Measurements from ENCODE around the gene ARHGEF37. TPM values are rescaled to one million over a fixed set of nuclear protein-coding genes. Genes with fewer than 3 reads are reported as not detected.
"Not testable (repeated sequence)": the region's sequence is repeated elsewhere in the genome, so short reads cannot be mapped to it uniquely, and the experiment has no call there.

Gene ARHGEF37, protein sequence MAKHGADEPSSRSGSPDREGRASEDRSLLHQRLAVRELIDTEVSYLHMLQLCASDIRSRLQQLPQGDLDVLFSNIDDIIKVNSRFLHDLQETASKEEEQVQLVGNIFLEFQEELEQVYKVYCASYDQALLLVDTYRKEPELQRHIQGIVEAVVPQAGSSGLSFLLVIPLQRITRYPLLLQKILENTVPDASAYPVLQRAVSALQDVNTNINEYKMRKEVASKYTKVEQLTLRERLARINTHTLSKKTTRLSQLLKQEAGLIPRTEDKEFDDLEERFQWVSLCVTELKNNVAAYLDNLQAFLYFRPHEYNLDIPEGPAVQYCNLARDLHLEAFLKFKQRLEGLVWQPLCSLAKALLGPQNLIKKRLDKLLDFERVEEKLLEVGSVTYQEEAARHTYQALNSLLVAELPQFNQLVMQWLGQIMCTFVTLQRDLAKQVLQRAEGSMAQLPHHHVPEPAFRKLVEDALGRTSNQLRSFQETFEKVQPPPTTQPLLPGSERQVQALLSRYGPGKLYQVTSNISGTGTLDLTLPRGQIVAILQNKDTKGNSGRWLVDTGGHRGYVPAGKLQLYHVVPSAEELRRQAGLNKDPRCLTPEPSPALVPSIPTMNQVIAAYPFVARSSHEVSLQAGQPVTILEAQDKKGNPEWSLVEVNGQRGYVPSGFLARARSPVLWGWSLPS
- total RNA-seq = under 1 TPM; 0.15 to 0.23 TPM

DNA sequence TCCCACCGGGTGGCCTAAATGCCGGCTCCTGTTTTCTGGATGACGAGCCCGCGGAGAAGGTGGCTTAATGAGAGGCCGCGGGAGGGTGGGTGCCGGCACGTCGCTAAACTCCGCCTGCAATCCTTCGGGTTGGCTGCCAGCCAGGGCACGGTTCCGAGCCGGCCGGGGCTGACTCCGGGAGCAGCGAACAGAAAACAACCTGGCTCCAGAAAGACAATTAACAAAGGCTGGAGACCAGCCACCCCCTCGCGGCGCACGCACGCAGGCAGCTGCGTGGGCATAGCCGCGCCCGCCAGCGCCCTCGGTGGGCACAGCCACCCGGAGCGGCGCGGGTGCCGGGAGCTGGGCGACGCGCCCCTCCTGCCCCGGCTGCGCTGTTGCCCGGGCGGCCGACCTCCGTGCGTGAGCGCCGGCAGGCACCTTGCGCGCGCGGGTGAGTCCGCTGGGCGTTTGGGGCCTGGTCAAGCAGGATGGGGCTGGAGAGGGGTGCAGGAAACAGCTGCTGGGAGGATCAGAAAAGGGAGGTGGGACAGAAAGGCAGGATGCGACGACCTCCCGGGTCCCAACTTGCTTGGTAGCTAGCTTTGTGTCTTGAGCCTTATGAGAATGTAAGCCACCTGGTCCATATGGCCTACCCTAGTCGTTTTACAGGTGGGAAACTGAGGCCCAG is at the start of gene ARHGEF37:
Gene ARHGEF37 (plus strand): TSS at position 307 of the 670 bp plus-strand sequence. CDS start 16,272 bp downstream, outside the sequence.
- CTCF ChIA-PET = no interaction called here

DNA sequence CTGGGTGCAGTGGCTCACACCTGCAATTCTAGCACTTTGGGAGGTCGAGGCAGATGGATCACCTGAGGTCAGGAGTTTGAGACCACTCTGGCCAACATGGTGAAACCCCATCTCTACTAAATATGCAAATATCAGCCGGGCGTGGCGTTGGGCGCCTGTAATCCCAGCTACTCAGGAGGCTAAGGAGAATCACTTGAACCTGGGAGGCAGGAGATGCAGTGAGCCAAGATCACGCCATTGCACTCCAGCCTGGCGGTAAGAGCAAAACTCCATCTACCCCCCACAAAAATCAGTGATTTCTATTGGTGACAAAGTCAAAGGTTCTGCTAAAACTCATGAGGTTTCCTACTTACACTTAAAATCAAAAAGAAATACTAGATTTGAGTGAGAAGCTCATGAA is 48.9 kb upstream of the ARHGEF37 start:
- POLR2A ChIA-PET = interaction anchor here (0.7 kb wide), 1 partner anchor 268 kb away, joined by 3 read pairs; no protein-coding TSS in a partner anchor

More for the DNA sequence above, at the start of gene ARHGEF37:
- POLR2A ChIA-PET = no interaction called here

DNA sequence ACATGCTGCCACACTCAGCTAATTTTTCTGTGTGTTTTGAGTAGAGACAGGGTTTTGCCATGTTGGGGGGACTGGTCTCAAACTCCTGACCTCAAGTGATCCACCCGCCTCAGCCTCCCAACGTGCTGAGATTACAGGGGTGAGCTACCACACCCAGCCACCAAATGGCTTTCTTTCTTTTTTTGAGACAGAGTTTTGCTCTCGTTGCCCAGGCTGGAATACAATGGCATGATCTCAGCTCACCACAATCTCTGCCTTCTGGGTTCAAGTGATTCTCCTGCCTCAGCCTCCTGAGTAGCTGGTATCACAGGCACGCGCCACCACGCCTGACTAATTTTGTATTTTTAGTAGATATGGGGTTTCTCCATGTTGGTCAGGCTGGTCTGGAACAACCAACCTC is 45.5 kb upstream of the ARHGEF37 start:
- POLR2A ChIA-PET, CTCF ChIA-PET: not testable (repeated sequence)

More for the DNA sequence above, 48.9 kb upstream of the ARHGEF37 start:
- CTCF ChIA-PET = interaction anchor here (0.6 kb wide), 1 partner anchor 9 kb away, joined by 3 read pairs; no protein-coding TSS in a partner anchor

DNA sequence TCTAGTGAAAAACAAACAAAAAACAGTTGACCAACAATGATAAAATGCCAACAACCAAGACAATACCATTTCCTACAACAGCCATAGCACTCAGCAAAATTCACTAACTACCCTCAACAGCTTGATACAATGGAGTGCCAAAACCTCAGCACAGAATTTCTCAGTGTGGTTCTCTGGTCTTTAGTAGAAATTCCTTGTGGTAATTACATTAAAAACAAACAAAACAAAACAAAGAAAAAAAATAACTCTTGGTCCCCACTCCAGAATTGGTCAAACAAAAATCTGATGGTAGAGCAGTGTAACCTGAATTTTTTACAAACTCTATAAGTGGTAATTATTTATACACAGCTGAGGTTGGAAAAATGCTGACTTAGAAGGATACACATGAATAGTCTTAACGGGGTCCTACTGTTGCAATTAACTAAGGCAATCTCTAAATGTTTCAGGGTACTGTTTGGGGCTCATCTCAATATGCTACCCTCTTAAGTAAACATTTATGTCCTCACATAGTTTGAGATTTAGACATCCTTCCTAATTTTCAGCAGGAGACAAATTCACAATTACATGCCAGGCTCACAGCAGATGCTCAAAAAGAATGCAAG is 43.8 kb upstream of the ARHGEF37 start:
- ChIA-PET POLR2A (no interaction called here), CTCF (no interaction called here)

DNA sequence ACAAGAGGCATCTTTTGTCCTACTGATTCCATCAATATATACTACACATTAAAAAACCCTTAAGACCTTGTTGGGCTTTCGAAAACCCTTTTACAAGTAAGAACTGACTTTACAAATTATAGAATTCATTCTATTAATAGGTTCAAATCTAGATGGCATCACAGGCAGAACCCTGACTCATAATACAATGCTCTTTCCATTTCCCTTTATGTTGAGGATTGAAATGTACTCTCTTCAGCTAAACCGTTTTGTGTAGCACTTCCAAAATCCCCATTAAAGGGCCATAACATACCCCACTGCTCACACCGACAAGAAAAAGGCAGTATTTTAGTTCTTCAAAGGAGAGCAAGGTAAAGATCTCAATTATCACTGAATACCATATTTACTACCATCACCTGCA is 41.2 kb upstream of the ARHGEF37 start:
- ChIA-PET POLR2A (no interaction called here), CTCF (no interaction called here)

DNA sequence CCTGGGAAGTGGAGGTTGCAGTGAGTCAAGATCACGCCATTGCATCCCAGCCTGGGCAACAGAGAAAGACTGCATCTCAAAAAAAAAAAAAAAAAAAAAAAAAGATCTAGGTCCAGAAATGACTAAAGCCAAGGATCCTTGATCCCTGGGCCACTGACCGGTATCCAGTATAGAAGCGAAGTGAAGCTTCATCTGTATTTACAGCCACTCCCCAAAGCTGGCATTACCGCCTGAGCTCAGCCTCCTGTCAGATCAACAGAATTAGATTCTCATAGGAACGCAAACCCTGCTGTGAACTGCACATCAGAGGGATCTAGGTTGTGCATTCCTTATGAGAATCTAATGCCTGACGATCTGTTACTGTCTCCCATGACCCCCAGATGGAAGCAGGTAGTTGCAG is 39.4 kb upstream of the ARHGEF37 start:
- ChIA-PET CTCF (interaction anchor here (0.6 to 1.8 kb wide), 3 partner anchors 8 to 257 kb away, joined by 3 to 8 read pairs (median 4); partner anchors contain the start of gene CSNK1A1), POLR2A (no interaction called here)

DNA sequence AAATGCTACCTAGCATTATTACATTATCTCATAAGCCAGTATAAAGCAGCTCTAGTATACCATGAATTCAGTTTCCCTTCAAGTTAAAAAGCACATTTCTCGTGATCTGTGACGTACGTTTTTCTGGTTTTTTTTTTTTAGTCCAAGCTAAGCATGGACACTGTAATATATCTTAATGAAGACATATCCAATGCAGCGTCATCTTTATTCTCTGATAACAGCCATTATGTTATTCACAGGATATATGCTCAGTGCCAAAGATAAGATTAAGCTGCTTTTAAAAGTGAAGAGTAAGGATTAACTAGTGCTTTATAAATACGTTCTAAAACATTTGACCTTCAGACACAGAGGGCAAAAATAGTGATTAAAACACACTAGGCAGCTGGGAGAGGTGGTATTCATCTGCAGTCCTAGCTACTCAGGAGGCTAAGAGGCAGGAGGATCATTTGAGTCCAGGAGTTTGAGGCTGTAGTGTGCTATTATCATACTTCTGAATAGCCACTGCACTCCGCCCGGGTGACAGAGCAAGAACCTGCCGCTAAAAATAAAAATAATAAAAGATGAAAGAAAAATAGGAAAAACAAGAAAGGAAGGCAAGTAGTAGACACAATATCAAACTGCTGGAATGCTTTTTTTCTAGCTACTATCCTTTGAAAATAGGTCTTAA is 37.8 kb upstream of the ARHGEF37 start:
- CTCF ChIA-PET = interaction anchor here (0.9 kb wide), 1 partner anchor 100 kb away, joined by 4 read pairs; no protein-coding TSS in a partner anchor
- POLR2A ChIA-PET = interaction anchor here (0.7 kb wide), 2 partner anchors 10 to 418 kb away, joined by 3 to 5 read pairs; no protein-coding TSS in a partner anchor

DNA sequence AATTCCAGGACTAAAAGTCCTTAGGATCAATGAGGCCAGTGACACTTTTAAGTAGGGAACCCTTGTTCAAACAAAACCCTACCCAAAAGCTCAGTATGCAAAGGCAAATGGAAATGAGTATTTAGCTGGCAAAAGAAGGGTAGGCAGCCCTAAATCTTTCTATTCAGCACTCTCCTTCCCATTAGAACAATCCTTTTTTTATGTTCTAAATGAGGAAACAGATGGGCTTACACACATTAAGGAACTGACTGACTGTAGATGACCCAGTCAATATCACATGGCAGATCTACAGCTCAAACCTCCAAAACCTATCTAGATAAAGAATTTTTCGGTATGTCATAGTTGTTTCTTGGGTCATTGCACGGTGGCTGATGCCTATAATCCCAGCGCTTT is 37.3 kb upstream of the ARHGEF37 start:
- ChIA-PET CTCF (interaction anchor here (0.9 kb wide), 1 partner anchor 101 kb away, joined by 4 read pairs; no protein-coding TSS in a partner anchor), POLR2A (interaction anchor here (0.6 kb wide), 1 partner anchor 853 kb away, joined by 3 read pairs; no protein-coding TSS in a partner anchor)

DNA sequence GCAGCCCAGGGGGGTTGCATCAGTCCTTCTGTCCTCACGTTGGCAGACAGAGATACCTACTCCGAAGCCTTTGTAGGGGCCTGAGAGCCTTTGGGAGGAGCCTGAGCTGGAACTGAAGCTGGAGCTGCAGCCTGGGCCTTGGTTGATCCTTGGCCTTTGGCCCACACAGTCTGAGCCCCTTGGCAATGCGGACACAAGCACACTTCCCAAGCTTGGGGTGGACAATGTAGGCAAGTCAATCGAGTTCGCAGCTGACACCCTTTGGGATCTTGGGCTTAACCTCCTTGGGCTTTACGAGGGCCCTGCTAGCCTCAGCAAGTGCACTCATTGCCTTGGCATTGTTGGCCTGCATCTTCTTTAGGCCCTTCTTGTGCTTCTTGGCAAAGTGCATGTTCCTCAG is 36.0 kb upstream of the ARHGEF37 start:
- ChIA-PET POLR2A (interaction anchor here (0.6 to 1.0 kb wide), 2 partner anchors 17 to 34 kb away, joined by 3 read pairs; no protein-coding TSS in a partner anchor), CTCF (interaction anchor here (1.1 kb wide), 1 partner anchor 20 kb away, joined by 3 read pairs; no protein-coding TSS in a partner anchor)

DNA sequence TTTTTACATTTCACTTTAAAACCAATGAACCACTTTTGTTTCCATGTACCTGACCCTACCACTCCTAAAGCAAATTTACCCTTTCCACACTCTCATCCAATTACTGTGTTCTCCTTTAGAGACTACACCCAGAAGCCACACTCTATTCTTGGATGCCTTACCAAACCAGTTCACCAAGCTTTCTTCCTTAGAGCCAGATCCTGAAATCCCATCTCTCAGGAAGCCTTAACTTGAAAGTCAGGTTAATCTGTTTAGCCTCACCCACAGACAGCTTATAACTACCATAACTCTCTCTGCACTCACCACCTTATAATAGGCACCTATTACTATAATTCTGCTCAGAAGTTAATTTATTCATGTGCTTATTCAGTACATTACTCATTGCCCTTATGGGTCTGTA is 34.3 kb upstream of the ARHGEF37 start:
- CTCF ChIA-PET = no interaction called here
- POLR2A ChIA-PET = no interaction called here

DNA sequence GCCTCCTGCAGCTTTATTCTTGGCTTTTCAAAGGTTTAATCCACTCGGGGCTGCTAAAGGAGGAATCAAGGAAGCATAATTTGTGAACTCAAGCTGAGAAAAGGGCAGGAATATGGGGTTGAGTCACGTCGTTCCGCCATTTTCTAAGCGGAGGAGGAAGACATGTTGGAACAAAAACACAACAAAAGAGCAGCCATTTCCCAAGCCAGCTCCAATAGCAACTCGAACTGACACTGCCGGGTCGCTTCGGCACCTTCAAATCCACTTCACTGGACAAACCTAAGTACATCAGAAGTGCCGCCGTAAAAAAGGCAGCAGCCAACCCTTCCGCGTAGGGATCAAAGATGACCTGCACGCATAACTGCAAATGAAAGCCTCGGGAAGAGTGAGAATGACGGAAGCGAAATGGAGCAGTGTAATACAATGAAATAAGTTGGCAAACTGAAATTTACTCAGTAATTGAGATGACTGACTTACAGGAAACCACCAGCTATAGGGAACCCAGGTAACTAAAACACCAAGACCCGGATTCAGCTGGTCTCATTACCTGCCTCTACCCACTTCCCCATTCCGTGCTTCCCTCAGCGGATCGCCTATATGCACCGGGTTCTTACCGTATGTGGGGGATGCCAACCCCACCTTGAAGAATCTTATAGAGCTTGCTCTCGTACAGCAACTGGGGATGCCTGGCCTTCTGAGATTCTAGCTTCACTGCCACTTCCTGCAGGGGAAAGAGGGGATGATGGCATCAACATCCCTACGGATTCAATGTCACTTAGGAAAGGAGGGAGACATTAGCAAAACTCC is 31.6 kb upstream of the ARHGEF37 start:
- CTCF ChIA-PET = interaction anchor here (1.3 to 2.2 kb wide), 2 partner anchors 8 to 15 kb away, joined by 3 to 8 read pairs; no protein-coding TSS in a partner anchor
- POLR2A ChIA-PET = interaction anchor here (0.7 to 2.0 kb wide), 5 partner anchors 31 to 205 kb away, joined by 4 to 9 read pairs (median 6); partner anchors contain the start of genes GRPEL2, PCYOX1L and PPARGC1B

DNA sequence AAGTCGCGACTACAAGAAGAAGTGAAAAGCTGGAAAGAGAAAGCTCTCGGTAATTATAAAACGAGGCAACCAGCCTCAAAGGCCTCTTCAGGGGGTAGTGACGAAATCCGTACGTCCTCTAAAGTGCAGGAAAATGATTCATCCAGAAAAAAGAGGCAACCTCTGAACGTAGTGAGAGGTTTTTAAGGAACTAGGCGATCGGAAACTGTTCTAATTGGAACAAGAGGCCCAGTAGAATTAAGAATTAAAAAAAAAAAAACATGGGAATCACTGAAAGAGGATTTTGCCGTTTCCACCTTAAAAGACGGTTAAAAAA is 31.1 kb upstream of the ARHGEF37 start:
- ChIA-PET POLR2A (interaction anchor here (0.6 to 2.4 kb wide), 7 partner anchors 13 to 205 kb away, joined by 3 to 9 read pairs (median 6); partner anchors contain the start of genes GRPEL2, PCYOX1L and PPARGC1B), CTCF (interaction anchor here (1.3 to 2.2 kb wide), 2 partner anchors 9 to 15 kb away, joined by 3 to 8 read pairs; no protein-coding TSS in a partner anchor)

DNA sequence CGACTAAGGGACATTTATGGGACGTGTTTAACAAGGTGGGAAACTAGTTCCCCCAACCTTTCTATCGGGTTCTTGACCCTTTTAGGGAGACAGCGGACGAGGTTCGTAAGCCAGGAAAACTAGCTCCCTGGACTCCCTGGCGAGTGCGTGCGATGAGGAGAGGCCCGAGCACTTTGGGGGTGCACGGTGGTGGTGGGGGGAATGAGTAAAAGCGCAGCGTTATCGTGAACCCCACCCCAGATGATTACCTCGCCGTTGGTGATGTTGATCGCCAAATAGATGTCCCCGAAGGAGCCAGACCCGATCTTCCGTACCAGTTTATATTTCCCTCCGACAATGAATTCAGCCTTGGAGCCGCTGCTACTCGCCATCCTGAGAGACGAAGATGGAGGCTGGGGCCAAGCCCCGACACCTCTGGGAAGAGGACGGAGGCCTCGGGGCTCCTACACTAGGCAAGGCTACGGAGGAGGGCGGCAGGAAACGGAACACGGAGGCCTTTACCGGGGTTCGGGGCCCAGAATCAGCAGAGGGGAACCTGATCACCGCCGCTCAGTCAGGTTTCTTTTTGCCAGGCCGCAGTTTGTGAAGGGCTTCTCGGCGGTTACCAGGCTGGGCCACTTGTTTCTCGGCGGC is 30.6 kb upstream of the ARHGEF37 start:
- CTCF ChIA-PET = interaction anchor here (0.9 to 2.2 kb wide), 5 partner anchors 9 to 193 kb away, joined by 3 to 8 read pairs (median 3); partner anchors contain the start of gene PCYOX1L
- POLR2A ChIA-PET = interaction anchor here (0.6 to 2.4 kb wide), 8 partner anchors 12 to 449 kb away, joined by 3 to 9 read pairs (median 6); partner anchors contain the start of genes GRPEL2, PCYOX1L and PPARGC1B

DNA sequence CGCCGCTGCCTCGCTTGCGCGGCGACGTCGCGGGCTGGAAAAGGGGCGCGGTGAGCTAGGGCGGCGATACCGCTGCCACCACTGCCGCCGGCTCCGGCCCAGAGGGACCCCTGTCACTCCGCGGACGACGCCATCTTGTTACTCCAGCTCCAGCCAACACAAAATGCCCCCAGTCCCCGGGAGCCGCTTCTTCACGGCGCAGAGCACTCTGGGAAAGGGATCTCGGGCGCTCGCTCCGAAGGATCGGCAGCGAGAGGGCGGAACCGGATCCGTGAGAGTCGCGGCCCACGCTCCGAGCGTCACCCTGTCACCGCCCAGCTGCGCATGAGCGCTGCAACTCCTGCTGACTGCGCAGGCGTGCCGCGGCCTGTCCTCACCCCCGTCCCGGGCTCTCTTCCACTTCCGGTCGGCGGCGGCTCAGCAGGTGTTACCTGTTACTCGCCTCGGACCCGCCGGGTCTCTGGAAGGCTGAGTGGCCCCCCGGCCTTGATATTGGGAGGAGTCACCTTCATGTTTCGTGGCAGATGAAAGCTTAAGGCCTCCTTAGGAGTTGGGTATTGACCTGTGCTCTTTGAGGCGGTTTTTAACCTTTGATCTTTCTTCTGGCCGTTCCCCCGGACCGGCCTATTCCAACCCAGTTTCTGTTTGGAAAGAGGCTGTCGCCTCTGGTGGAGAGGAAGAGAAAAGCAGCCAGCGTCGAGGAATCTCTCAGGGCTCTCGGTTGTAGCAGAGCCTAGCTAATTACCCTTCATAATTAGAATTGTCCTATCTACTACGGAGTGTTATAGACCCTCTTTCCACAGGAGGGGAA is 29.9 kb upstream of the ARHGEF37 start, which contains the start of gene CSNK1A1:
Gene CSNK1A1 (minus strand): TSS at position 213 of the 811 bp plus-strand sequence. CDS start 475 bp downstream, outside the sequence.
- ChIA-PET CTCF (interaction anchor here (0.8 to 2.2 kb wide), 6 partner anchors 10 to 194 kb away, joined by 3 to 8 read pairs (median 3); partner anchors contain the start of gene PCYOX1L), POLR2A (interaction anchor here (0.6 to 2.4 kb wide), 5 partner anchors 11 to 449 kb away, joined by 3 to 10 read pairs (median 6); partner anchors contain the start of gene GRPEL2)

DNA sequence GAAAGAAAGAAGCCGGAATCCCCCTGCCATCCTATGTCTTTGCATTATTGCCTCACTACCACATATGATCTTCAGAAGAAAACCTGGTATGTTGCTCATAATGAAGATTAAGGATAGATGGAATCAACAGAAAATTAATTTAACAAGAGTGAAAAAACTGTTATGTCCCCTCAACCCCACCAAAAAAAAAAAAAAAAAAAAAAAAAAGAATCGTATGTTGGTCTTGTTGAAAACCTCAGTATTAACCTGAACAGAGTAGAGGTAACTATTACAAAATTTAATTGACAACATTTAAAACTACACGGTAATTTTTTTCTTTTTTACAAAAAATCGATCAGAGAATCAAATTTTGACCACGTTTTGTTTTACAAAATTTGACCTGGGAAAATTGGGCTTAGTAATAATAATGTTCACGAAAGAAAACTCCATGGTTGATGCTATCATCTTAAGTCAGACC is 29.2 kb upstream of the ARHGEF37 start:
- ChIA-PET POLR2A (interaction anchor here (0.6 to 2.4 kb wide), 4 partner anchors 11 to 448 kb away, joined by 3 to 9 read pairs (median 4); partner anchors contain the start of gene GRPEL2), CTCF (interaction anchor here (0.8 to 1.3 kb wide), 4 partner anchors 9 to 109 kb away, joined by 3 read pairs; no protein-coding TSS in a partner anchor)
